Astrocyte (in vitro differentiated cells and primary cell): Measurements from ENCODE around the gene VAT1L. TPM values are rescaled to one million over a fixed set of nuclear protein-coding genes. Genes with fewer than 3 reads are reported as not detected.

Source experiments
- DNase-seq: peaks from one replicate; pipeline ENCODE4 v3.0.0-alpha.2; 2010; ENCODE audit warnings: low read depth
- FAIRE-seq: peaks from 2 replicates; lab custom pipeline; 2011; peaks lifted over from hg19 to GRCh38; lab: Jason Lieb, UNC
- H2AFZ ChIP-seq: 2 replicates; pipeline ENCODE4 v1.6.0; 2012; ENCODE audit warnings: low read depth, low read length, inconsistent platforms
- H3K27ac ChIP-seq: 2 replicates; pipeline ENCODE4 v1.5.1; 2011; ENCODE audit warnings: low read depth, low read length, inconsistent platforms
- H3K27me3 ChIP-seq: 2 replicates; pipeline ENCODE4 v1.6.0; 2011; ENCODE audit warnings: low read length, inconsistent platforms; ENCODE audit not compliant: insufficient read depth
- H3K36me3 ChIP-seq: 2 replicates; pipeline ENCODE4 v1.5.1; 2011; ENCODE audit warnings: low read length, inconsistent platforms; ENCODE audit not compliant: insufficient read depth
- H3K4me1 ChIP-seq: 2 replicates; pipeline ENCODE4 v1.5.1; 2011; ENCODE audit warnings: low read length, inconsistent platforms; ENCODE audit not compliant: insufficient read depth
- H3K4me2 ChIP-seq: 2 replicates; pipeline ENCODE4 v1.6.0; 2012; ENCODE audit warnings: low read length, inconsistent platforms
- H3K4me3 ChIP-seq: 2 replicates; pipeline ENCODE4 v1.5.1; 2011; ENCODE audit warnings: low read depth, mild to moderate bottlenecking, low read length, inconsistent platforms; ENCODE audit not compliant: insufficient read depth
- H3K79me2 ChIP-seq: 2 replicates; pipeline ENCODE4 v1.6.0; 2012; ENCODE audit warnings: mild to moderate bottlenecking, low read length, inconsistent platforms; ENCODE audit not compliant: insufficient read depth
- H3K9ac ChIP-seq: 2 replicates; pipeline ENCODE4 v1.6.0; 2012; ENCODE audit warnings: mild to moderate bottlenecking, low read length, inconsistent platforms
- H3K9me3 ChIP-seq: 2 replicates; pipeline ENCODE4 v1.5.1; 2012; ENCODE audit warnings: low read depth, mild to moderate bottlenecking, low read length, inconsistent platforms; ENCODE audit not compliant: insufficient read depth
- H4K20me1 ChIP-seq: 2 replicates; pipeline ENCODE4 v1.6.0; 2012; ENCODE audit warnings: low read length, inconsistent platforms; ENCODE audit not compliant: insufficient read depth
- H3K27ac Mint-ChIP-seq: one replicate; pipeline ENCODE4 v1.8.0; 2021; ENCODE audit warnings: mild to moderate bottlenecking, mixed read lengths; ENCODE audit not compliant: unreplicated experiment
- H3K27me3 Mint-ChIP-seq: one replicate; pipeline ENCODE4 v1.8.0; 2021; ENCODE audit warnings: low read depth, mixed read lengths; ENCODE audit not compliant: unreplicated experiment
- H3K36me3 Mint-ChIP-seq: one replicate; pipeline ENCODE4 v1.8.0; 2021; ENCODE audit warnings: low read depth, mixed read lengths; ENCODE audit not compliant: unreplicated experiment
- H3K4me1 Mint-ChIP-seq: one replicate; pipeline ENCODE4 v1.8.0; 2021; ENCODE audit warnings: low read depth, mixed read lengths; ENCODE audit not compliant: unreplicated experiment
- H3K4me3 Mint-ChIP-seq: one replicate; pipeline ENCODE4 v1.8.0; 2021; ENCODE audit warnings: mild to moderate bottlenecking, moderate library complexity, mixed read lengths; ENCODE audit not compliant: unreplicated experiment
- H3K9me3 Mint-ChIP-seq: one replicate; pipeline ENCODE4 v1.8.0; 2021; ENCODE audit warnings: mild to moderate bottlenecking, mixed read lengths; ENCODE audit not compliant: unreplicated experiment
- EZH2 ChIP-seq: IDR thresholded peaks from 2 replicates; pipeline ENCODE4 v1.6.1; 2012; ENCODE audit warnings: mild to moderate bottlenecking, low read length, inconsistent platforms; ENCODE audit not compliant: insufficient read depth
- total RNA-seq: library from RNA; stranded (reverse); gene quantifications from 2 replicates; pipeline ENCODE4 v1.2.1, GENCODE V29; 2021
- TF ChIP-seq, protein P1 (sequence below): IDR thresholded peaks from 2 replicates; pipeline ENCODE4 v1.5.1; 2011; ENCODE audit warnings: low read depth, mild to moderate bottlenecking, inconsistent platforms, low read length, moderate library complexity; ENCODE audit not compliant: insufficient read depth

The VAT1L gene
- total RNA-seq, 1 donor from 2014 or later: 3.3 TPM

DNA sequence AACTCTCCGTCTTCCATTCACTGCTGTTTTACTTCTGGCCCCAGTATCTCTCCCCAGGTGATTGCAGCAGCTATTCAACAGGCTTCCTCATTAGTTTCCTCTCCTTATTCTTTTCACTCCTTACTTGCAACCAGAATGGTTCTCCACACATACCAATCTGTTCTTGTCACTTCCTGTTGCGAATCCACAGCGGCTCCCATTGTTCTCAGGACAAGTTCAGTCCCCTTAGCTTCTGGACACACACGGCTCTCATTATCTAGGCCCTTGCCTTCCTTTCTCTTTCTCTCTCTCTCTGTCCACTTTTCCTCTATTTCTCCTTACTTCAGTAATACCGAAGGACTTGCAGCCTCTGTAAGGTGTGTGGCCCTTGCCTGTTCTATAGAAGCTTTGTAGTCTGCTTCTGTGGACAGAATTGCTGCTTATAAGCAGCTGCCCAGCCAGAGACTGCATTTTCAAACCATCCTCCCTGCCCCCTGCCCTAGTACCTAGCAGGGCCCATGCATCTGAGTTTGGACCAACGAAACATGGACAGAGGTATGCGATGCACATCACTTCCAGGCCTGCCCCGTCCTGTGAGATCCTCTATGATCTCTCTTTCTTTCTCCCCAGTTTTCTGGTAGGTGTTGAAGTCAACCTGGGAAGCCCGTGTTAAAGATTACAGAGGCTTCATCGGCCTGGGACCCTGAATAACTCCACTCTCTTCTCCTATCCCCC lies 45.7 kb downstream of the VAT1L start:
- Histone ChIP-seq H3K27ac (peak overlapping the region; percentile 99), H3K4me2 (peak overlapping the region; percentile 81), H3K9ac (peak overlapping the region; percentile 90), H3K79me2 (no peaks in the 10 kb centered on the region), H3K27me3 (no peaks in the 10 kb centered on the region), H2AFZ (peak overlapping the region; percentile 36), H3K36me3 (no peaks in the 10 kb centered on the region), H3K4me1 (peaks cover 27% of the 10 kb centered on the region), H3K9me3 (no peaks in the 10 kb centered on the region), H4K20me1 (no peaks in the 10 kb centered on the region), H3K4me3 (peak overlapping the region; percentile 37)
- peak overlapping the region; percentile 60 for H3K4me3 Mint-ChIP-seq
- no peaks in the 10 kb centered on the region for H3K36me3 Mint-ChIP-seq
- no peaks in the 10 kb centered on the region for H3K9me3 Mint-ChIP-seq
- FAIRE-seq: peak; percentile 62
- peak; percentile 97 for DNase-seq
- peaks cover 13% of the 10 kb centered on the region for H3K27me3 Mint-ChIP-seq
- peaks cover 22% of the 10 kb centered on the region for H3K4me1 Mint-ChIP-seq
- TF ChIP-seq, protein P1, sequence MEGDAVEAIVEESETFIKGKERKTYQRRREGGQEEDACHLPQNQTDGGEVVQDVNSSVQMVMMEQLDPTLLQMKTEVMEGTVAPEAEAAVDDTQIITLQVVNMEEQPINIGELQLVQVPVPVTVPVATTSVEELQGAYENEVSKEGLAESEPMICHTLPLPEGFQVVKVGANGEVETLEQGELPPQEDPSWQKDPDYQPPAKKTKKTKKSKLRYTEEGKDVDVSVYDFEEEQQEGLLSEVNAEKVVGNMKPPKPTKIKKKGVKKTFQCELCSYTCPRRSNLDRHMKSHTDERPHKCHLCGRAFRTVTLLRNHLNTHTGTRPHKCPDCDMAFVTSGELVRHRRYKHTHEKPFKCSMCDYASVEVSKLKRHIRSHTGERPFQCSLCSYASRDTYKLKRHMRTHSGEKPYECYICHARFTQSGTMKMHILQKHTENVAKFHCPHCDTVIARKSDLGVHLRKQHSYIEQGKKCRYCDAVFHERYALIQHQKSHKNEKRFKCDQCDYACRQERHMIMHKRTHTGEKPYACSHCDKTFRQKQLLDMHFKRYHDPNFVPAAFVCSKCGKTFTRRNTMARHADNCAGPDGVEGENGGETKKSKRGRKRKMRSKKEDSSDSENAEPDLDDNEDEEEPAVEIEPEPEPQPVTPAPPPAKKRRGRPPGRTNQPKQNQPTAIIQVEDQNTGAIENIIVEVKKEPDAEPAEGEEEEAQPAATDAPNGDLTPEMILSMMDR: no peak
- TF ChIP-seq EZH2: no peak
- peak overlapping the region; percentile 97 for H3K27ac Mint-ChIP-seq

GRCh38 chr16:77834635-77835540 lies 46.5 kb downstream of the VAT1L start:
- H3K9ac ChIP-seq: peak overlapping the region; percentile 90
- no peaks in the 10 kb centered on the region for H3K9me3 Mint-ChIP-seq
- H3K4me3 ChIP-seq: no peak overlapping the region
- FAIRE-seq (peak; percentile 72), DNase-seq (peak; percentile 99)
- H3K27ac Mint-ChIP-seq: peak overlapping the region; percentile 97
- peak overlapping the region; percentile 36 for H2AFZ ChIP-seq
- peak overlapping the region; percentile 81 for H3K4me2 ChIP-seq
- no peaks in the 10 kb centered on the region for H3K36me3 ChIP-seq
- TF ChIP-seq EZH2: no peak
- TF ChIP-seq, protein P1: no peak
- H3K9me3 ChIP-seq: no peaks in the 10 kb centered on the region
- H3K36me3 Mint-ChIP-seq: no peaks in the 10 kb centered on the region
- H3K4me3 Mint-ChIP-seq: peak overlapping the region; percentile 60
- no peaks in the 10 kb centered on the region for H3K27me3 ChIP-seq
- H3K79me2 ChIP-seq: no peaks in the 10 kb centered on the region
- peaks cover 22% of the 10 kb centered on the region for H3K4me1 Mint-ChIP-seq
- H3K27ac ChIP-seq: peak overlapping the region; percentile 99
- peaks cover 27% of the 10 kb centered on the region for H3K4me1 ChIP-seq
- no peaks in the 10 kb centered on the region for H4K20me1 ChIP-seq
- peaks cover 9% of the 10 kb centered on the region for H3K27me3 Mint-ChIP-seq
